ENCODE results near the gene CSMD2.

Gene CSMD2

GRCh38 chr1:33468011-33468410, 697.0 kb downstream of the CSMD2 start:
- no peak for DNase-seq

DNA sequence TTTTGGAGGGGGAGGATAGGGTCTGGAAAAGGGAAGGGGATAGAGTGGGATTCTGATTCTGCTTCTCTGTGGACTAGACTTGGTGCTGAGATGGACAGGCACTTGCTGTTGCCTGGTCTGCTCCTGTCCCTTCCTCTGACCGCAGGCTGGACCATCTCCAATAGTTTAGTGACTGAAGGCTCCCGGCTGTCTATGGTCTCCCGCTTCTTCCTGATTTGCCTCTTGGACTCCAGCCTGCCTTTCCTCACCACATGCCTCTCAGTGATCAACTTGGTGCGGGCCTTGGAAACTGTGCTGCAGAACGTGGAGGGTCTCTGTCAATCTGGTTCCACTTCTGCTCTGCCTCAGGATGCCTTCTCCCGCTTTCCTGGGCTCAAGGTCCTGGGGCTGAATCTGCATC, 698.9 kb downstream of the CSMD2 start:
- DNase-seq = no peak

DNA sequence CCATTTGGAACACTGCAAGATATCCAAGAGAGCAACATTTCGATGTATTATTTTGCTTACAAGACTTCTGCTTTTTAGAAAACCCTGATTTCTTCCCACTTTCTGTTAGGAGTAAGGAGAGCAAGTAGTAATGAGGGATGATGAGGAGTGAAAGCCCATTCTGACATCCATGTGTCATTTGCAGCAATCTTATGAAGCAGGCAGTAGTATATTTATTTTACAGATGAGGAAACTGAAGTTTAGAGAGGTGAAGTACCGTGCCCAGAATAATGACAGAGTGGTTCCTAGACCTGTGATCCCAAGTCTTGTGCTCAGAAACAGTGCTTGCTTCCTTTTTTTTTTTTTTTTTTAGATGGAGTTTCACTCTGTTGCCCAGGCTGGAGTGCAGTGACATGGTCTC, 699.7 kb downstream of the CSMD2 start:
- no peak for DNase-seq

DNA sequence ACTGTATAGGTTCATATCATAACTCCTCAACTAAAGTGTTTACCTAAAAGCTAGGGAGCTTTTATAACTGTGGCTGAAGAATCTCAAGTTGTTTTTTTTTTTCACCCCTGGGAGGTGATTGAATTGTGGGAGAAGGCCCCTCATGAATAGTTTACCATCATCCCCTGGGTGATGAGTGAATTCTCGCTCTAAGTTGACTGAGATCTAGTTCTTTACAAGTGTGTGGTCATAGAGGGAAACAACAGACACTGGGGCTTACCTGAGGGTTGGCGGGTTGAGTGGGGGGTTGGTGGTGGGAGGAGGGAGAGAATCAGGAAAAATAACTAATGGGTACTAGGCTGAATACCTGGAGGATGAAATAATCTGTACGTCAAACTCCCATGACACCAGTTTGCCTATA, 700.5 kb downstream of the CSMD2 start:
- no peak for DNase-seq
